ACC112 (cell line): ENCODE measurements around the gene MMP2.

Experiments
- H2AFZ ChIP-seq: fragments of 200-600 bp; sonication (generic); one replicate; pipeline ENCODE4 v1.6.0; 2017; ENCODE audit warnings: antibody characterized with exemption, low read length; ENCODE audit not compliant: unreplicated experiment
- H3K27ac ChIP-seq: fragments of 200-600 bp; sonication (generic); 2 replicates; pipeline ENCODE4 v1.5.1; 2014; ENCODE audit warnings: low read depth, mild to moderate bottlenecking, antibody characterized with exemption, low read length, moderate library complexity
- H3K27me3 ChIP-seq: fragments of 200-600 bp; sonication (generic); 2 replicates; pipeline ENCODE4 v1.6.1; 2014; ENCODE audit warnings: mild to moderate bottlenecking, antibody characterized with exemption, low read length, moderate library complexity, mixed read lengths; ENCODE audit not compliant: insufficient read depth
- H3K36me3 ChIP-seq: fragments of 200-600 bp; sonication (generic); 2 replicates; pipeline ENCODE4 v1.6.1; 2016; ENCODE audit warnings: mild to moderate bottlenecking, antibody characterized with exemption, low read length, moderate library complexity, mixed read lengths; ENCODE audit not compliant: insufficient read depth
- H3K4me1 ChIP-seq: fragments of 200-600 bp; sonication (generic); one replicate; pipeline ENCODE4 v1.6.1; 2016; ENCODE audit warnings: low read length, mixed read lengths; ENCODE audit not compliant: insufficient read depth, unreplicated experiment, control insufficient read depth
- H3K4me3 ChIP-seq: fragments of 200-600 bp; sonication (generic); 2 replicates; pipeline ENCODE4 v1.5.1; 2014; ENCODE audit warnings: mild to moderate bottlenecking, low read depth, low read length
- H3K79me2 ChIP-seq: fragments of 200-600 bp; sonication (generic); one replicate; pipeline ENCODE4 v1.6.0; 2016; ENCODE audit warnings: low read length; ENCODE audit not compliant: control insufficient read depth, unreplicated experiment, insufficient read depth

The MMP2 gene

GRCh38 chr16:55444754-55445485, 34.1 kb upstream of the MMP2 start:
- Histone ChIP-seq H3K4me1 (no peaks in the 10 kb centered on the region), H3K79me2 (no peaks in the 10 kb centered on the region), H3K36me3 (no peaks in the 10 kb centered on the region), H3K27ac (no peak overlapping the region), H2AFZ (no peak overlapping the region), H3K27me3 (peaks cover 16% of the 10 kb centered on the region), H3K4me3 (no peak overlapping the region)

GRCh38 chr16:55447231-55447630, 31.8 kb upstream of the MMP2 start:
- Histone ChIP-seq H3K36me3 (no peaks in the 10 kb centered on the region), H3K4me1 (no peaks in the 10 kb centered on the region), H3K79me2 (no peaks in the 10 kb centered on the region), H3K27ac (no peak overlapping the region), H2AFZ (no peak overlapping the region), H3K27me3 (no peaks in the 10 kb centered on the region), H3K4me3 (no peak overlapping the region)

GRCh38 chr16:55452996-55453395, 26.0 kb upstream of the MMP2 start:
- Histone ChIP-seq H3K27me3 (no peaks in the 10 kb centered on the region; the same call in 1 of the 2 replicates), H3K27ac (no peak overlapping the region), H3K4me3 (no peak overlapping the region), H3K4me1 (no peaks in the 10 kb centered on the region), H3K79me2 (no peaks in the 10 kb centered on the region), H3K36me3 (no peaks in the 10 kb centered on the region), H2AFZ (no peak overlapping the region)

GRCh38 chr16:55453909-55454308, 25.1 kb upstream of the MMP2 start:
- Histone ChIP-seq H3K4me3 (no peak overlapping the region), H3K27me3 (no peaks in the 10 kb centered on the region; the same call in 1 of the 2 replicates), H2AFZ (no peak overlapping the region), H3K4me1 (no peaks in the 10 kb centered on the region), H3K27ac (no peak overlapping the region), H3K79me2 (no peaks in the 10 kb centered on the region), H3K36me3 (no peaks in the 10 kb centered on the region)

GRCh38 chr16:55454861-55455260, 24.1 kb upstream of the MMP2 start:
- H2AFZ ChIP-seq: no peak overlapping the region
- peaks cover 3% of the 10 kb centered on the region; the same call in 1 of the 2 replicates for H3K27me3 ChIP-seq
- no peaks in the 10 kb centered on the region for H3K79me2 ChIP-seq
- no peak overlapping the region for H3K4me3 ChIP-seq
- no peaks in the 10 kb centered on the region for H3K4me1 ChIP-seq
- no peak overlapping the region for H3K27ac ChIP-seq
- no peaks in the 10 kb centered on the region for H3K36me3 ChIP-seq

GRCh38 chr16:55462241-55462640, 16.8 kb upstream of the MMP2 start:
- no peaks in the 10 kb centered on the region for H3K79me2 ChIP-seq
- H3K36me3 ChIP-seq: no peaks in the 10 kb centered on the region
- no peak overlapping the region for H3K27ac ChIP-seq
- no peak overlapping the region for H2AFZ ChIP-seq
- H3K27me3 ChIP-seq: peaks cover 7% of the 10 kb centered on the region; the same call in 1 of the 2 replicates
- H3K4me3 ChIP-seq: no peak overlapping the region
- H3K4me1 ChIP-seq: no peaks in the 10 kb centered on the region

GRCh38 chr16:55464375-55464774, 14.6 kb upstream of the MMP2 start:
- H3K4me3 ChIP-seq: no peak overlapping the region
- H3K4me1 ChIP-seq: no peaks in the 10 kb centered on the region
- H2AFZ ChIP-seq: no peak overlapping the region
- H3K27me3 ChIP-seq: peaks cover 7% of the 10 kb centered on the region; the same call in 1 of the 2 replicates
- H3K79me2 ChIP-seq: no peaks in the 10 kb centered on the region
- H3K36me3 ChIP-seq: no peaks in the 10 kb centered on the region
- no peak overlapping the region for H3K27ac ChIP-seq

GRCh38 chr16:55465077-55465896, 13.7 kb upstream of the MMP2 start:
- Histone ChIP-seq H3K27ac (no peak overlapping the region), H2AFZ (no peak overlapping the region), H3K27me3 (no peaks in the 10 kb centered on the region), H3K4me3 (no peak overlapping the region), H3K4me1 (peaks cover 2% of the 10 kb centered on the region), H3K79me2 (no peaks in the 10 kb centered on the region), H3K36me3 (no peaks in the 10 kb centered on the region)

GRCh38 chr16:55466209-55466608, 12.8 kb upstream of the MMP2 start:
- Histone ChIP-seq H3K36me3 (no peaks in the 10 kb centered on the region), H3K4me3 (no peak overlapping the region), H2AFZ (no peak overlapping the region), H3K79me2 (no peaks in the 10 kb centered on the region), H3K4me1 (peaks cover 11% of the 10 kb centered on the region), H3K27me3 (no peaks in the 10 kb centered on the region), H3K27ac (no peak overlapping the region)

- Histone ChIP-seq H3K4me3 (no peak overlapping the region), H2AFZ (no peak overlapping the region), H3K79me2 (no peaks in the 10 kb centered on the region), H3K27me3 (no peaks in the 10 kb centered on the region), H3K27ac (no peak overlapping the region), H3K36me3 (no peaks in the 10 kb centered on the region), H3K4me1 (peaks cover 25% of the 10 kb centered on the region)
These were observed 11.1 kb upstream of the MMP2 start for GRCh38 chr16:55467898-55468297.
